Left hindlimb (tissue), 1 donor: Measurements from ENCODE around the gene CYP24A1.

ENCODE experiments used
- DNase-seq: peaks from one replicate; pipeline ENCODE4 v3.0.0-alpha.2; 2018

The CYP24A1 gene

DNA sequence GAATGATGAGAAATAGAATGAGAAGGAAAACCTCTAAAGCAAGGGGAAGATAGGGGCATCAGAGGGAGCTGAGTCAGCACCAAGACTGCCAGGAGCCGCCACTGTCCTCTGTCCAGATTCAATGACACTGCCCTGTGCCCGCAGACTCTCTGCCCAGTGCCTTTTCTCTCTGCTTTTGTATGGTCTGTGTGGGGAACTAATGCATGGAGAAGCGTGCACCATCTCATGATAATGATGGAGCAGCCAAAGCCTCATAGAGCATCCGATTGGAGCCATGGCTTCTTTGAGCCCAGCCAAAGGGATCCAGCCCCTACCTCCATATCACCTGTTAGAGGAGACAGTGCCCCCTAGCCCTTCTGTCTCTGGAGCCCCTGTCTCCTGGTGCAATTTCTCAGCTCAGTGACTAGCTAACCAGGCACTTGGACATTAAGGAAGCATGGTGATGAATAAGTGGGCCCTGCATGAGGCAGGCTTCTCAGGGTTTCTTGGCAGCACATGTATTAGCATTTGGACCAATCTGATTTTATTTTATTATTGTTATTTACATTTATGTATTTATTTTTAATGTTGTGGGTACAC lies 27.6 kb upstream of the CYP24A1 start:
- no peak for DNase-seq

DNA sequence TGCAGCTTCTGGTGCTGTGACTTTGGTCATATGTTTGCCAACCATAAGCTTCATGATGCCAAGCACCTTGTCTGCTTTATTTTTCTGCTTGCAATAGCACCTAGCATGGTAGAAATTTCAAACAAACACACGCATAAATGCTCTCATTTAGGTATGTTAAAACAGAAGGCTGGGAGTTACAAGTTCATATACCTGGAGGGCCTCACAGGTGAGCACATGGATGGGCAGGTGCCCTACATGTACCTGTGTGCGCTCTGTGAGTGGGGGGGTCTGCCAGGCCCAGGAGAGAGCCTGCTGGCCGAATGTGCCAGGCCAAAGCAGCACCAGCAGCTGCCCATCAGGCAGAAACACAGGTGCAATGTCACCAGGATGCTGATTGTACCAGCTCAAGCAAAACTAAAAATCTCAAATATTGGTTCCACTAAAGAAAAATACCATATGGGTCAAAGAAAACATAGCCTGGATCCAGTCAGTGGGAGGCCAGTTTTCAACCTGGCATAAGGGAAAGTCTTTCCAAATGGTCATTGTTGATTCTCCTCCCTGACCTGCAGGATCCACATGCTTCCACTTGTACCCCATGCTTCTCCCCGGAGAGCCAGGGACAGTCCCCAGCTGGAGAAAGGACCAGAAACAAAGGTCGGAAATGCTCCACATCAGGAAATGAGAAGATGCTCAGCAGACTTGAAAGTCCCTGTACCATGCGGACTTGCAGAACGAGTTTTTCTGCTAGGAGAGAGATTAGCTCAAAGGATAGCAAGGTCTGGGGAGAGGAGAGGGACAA lies 26.9 kb upstream of the CYP24A1 start:
- no peak for DNase-seq

DNA sequence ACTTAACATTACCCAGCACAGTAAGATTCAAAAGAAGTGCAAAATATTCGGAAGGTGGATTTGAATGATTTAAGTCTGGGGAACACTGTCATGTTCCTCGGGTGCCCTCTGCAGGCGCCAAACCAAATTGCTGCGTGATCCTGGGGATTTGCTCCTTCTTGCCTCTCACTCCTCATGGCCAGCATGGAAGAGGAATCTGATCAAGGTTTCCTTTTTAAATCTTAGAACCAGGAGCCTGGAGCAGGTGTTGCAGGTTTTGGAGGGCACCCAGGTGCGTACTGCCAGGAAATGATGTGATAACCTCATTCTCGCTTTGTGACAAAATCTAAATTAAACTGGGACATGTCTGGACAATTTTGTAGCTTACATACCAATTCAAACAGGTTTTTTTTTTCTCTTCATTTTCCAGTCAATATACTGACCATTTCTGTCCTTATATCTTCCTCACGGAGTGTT lies 26.0 kb upstream of the CYP24A1 start:
- DNase-seq, result peak; percentile 80

- DNase-seq, result no peak
Observed at GRCh38 chr20:54199283-54199682, 25.5 kb upstream of the CYP24A1 start.

GRCh38 chr20:54197621-54198604 lies 24.1 kb upstream of the CYP24A1 start:
- DNase-seq, result no peak

DNA sequence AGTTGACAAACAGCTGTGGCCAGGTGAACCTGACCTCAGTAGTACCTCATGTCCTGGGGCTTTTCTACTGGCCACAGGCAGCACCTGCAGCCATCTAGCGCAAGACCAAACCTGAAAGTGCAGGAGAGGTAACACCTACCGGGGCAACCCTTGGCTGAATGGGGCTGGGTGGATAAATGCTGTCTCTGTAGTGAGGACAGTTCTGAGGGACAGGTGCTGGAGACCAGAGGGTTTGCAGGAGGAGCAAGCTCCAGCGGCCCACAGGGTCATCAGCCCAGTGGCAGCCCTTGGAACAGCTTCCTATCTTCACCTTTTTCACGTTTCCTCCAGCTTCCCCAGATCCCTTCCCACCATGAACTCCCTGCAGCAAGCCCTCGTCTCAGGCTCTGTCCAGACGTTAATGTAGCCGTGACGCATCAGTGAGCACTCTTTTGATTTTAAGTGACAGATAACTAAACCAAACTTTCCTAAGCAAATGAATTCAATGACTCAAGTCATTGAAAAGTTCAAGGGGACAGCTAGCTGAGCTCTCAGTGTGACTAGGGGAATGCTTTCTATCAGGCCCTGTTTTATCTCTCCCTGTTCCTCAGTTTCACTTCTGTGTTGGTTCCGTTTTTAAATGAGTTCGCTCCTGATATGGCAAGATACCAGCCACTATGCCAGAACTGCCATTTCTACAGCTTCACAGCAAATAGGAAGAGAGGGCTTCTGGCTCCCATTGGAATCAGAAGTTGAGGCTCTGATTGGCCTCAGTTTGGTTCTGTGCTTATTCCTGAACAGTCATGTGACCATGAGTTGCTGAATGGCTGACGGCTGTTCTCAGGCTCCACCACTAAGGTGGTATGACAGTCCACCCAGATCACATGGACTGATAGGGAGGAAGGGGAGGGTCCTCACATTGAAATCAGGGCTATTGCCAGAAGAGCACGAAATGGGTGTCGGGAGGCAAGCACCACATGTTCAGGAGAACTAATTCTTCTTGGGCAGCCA lies 22.0 kb upstream of the CYP24A1 start:
- no peak for DNase-seq

- DNase-seq, result no peak
Observed at GRCh38 chr20:54194724-54195438, 21.1 kb upstream of the CYP24A1 start.

DNA sequence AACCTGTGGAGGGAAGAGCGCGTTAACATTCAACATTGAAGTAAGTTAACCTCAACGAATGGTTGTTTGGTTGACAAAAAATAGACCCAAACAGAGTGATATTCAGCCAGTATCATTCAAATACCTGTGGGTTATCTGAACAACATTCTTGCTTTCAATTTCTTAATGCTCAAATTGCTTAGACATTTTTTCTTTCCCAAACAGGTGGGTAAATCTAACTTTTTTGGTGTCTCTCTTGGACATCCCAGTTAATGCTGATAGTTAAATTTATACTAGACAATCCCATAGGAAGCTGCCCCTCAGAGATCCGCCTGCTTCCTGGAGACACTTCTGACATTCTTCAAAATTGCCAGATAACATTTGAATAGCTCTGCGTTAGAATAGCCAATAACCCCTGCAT lies 20.0 kb upstream of the CYP24A1 start:
- no peak for DNase-seq

- DNase-seq, result no peak
Observed at GRCh38 chr20:54190217-54190616, 16.4 kb upstream of the CYP24A1 start.

GRCh38 chr20:54189630-54190029 lies 15.8 kb upstream of the CYP24A1 start:
- DNase-seq, result no peak

DNA sequence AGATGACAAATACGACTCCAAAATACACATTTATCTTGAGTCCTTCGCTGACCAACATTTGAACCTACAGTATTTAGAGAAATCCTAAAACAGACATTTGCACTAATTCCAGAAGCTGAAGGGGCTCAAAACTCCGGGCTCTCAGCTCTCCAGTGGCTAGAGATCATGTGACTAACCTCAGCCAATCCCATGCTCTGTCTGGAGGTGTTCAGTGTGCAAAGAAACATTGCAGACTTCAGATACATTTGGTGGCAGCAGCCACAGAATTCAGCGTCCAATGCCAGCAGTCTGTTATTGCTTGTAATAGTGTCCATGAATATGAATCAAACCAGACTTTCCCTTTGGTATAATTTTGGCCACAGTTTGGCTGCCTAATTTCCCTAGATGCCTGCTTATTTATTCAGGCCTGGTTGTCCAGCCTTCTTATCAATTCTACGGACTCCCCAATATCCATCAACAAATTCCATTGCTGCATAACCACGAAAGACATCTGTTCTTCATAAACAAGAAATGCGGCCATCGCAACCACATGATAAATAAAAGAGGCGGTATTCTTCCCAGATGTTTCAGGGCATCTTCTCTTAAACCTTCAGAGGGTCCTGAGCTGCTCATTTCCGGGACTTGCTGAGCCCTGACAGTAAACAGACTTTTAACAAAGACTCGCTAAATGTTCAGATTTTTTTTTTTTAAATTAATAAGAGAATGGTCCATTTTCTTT lies 14.5 kb upstream of the CYP24A1 start:
- no peak for DNase-seq

GRCh38 chr20:54184904-54185626 lies 11.3 kb upstream of the CYP24A1 start:
- no peak for DNase-seq

- no peak for DNase-seq
Observed at GRCh38 chr20:54184071-54184470, 10.3 kb upstream of the CYP24A1 start.

GRCh38 chr20:54180931-54181330 lies 7.1 kb upstream of the CYP24A1 start:
- DNase-seq, result no peak

- DNase-seq, result no peak
Observed at GRCh38 chr20:54179946-54180345, 6.2 kb upstream of the CYP24A1 start.

- no peak for DNase-seq
Observed at GRCh38 chr20:54178256-54178655, 4.5 kb upstream of the CYP24A1 start.

DNA sequence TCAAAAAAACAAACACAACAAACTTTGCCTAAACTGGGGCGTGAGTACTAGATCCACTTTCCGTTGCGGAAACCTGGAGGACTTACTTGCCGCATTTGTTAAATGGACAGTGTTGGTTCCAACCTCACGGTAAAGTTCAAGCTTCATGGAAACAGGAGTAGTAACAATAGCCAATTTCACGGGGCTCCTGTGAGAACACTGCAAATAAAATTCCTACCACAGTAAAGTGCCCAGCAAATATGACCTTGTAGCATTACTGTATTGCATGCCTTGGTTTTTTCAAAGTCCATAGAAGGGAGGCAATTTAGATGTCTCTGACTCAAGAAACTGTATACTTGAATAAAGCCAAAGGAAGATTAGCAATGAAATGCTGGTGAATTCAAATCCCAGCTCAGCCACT lies 3.6 kb upstream of the CYP24A1 start:
- no peak for DNase-seq

DNA sequence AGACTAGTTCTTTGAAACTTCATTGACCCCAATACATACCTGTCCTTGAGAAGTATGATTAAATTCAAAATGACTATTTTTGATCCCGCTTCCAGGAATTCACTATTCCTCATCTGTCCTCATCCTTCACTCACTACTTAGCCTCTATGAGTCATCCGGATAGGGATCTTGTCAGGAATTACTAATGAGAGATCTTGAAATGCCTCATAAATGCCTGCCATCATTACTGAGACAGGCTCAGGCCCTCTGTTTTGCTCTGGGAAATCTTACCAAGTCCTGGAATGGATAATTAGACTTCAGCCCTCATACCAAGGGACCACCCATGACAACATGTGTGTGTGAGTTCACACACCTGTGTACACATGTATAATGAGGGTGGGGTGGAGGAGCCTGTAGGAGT lies 2.8 kb upstream of the CYP24A1 start:
- no peak for DNase-seq

DNA sequence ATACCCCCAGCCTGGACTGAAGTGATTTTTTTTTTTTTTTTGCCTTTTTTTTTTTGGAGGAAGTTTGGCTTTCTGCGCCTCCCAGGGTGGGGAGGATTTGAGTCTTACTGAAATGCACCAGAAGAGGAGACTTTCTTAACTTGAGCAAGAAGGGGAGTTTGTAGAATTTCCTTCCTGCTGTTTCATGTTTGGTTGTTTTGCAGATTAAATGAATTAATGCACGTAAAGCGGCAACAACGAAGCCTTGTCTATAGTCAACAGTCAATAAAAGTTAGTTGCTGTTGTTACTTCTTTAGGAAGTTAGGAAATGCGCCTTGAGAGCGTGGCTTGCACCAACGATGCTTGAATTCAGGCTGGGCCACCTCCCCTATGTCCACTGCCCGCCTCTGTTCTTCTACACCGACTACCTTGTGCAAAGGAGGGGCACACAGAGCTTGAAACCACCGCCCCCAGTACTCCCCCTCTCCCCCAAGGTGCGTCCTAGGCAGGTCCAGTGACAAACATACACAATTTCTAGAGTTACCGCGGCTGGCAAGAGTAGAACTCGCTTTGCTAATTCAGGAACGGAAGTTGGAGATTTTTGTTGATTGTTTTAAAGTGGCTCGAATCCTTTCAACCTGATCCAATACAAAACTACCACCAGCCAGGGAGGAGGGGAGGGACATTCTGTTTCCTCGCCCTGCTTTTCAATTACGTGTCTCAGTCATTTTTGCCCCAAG lies 830 bp upstream of the CYP24A1 start:
- no peak for DNase-seq
